GM18505 (cell line): ENCODE measurements around the gene CACNA1D.

Source experiments
- ATAC-seq: cut with Tn5 transposase; IDR thresholded peaks from one replicate; pipeline ENCODE4 v1.9.1; 2021; ENCODE audit not compliant: unreplicated experiment
- POLR2A ChIP-seq: IDR thresholded peaks from 4 replicates; pipeline ENCODE4 v1.6.1; 2011; ENCODE audit warnings: borderline replicate concordance; ENCODE audit not compliant: insufficient read depth, insufficient read length; ENCODE audit errors: extremely low read depth

The CACNA1D gene

DNA sequence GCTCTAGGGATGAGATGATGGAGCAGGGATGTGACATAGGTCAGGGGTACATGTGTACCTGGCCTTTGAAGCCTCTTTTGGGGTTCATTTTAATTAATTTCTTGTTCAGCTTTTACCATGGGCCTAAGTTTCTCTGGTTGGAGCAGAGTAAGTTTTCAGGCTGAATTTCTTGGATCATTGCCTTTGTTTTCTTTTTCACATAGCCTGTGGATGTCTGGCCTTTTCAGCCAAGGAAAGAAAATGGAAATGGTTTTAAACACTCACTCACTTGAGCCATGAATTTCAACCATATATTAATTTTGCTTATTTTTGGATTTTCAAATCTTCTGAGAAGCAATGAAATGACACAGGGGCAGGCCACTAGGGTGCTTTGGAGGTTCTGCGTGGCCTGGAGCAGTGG, 30.2 kb downstream of the CACNA1D start:
- no peak for TF ChIP-seq POLR2A
- ATAC-seq = no peak

DNA sequence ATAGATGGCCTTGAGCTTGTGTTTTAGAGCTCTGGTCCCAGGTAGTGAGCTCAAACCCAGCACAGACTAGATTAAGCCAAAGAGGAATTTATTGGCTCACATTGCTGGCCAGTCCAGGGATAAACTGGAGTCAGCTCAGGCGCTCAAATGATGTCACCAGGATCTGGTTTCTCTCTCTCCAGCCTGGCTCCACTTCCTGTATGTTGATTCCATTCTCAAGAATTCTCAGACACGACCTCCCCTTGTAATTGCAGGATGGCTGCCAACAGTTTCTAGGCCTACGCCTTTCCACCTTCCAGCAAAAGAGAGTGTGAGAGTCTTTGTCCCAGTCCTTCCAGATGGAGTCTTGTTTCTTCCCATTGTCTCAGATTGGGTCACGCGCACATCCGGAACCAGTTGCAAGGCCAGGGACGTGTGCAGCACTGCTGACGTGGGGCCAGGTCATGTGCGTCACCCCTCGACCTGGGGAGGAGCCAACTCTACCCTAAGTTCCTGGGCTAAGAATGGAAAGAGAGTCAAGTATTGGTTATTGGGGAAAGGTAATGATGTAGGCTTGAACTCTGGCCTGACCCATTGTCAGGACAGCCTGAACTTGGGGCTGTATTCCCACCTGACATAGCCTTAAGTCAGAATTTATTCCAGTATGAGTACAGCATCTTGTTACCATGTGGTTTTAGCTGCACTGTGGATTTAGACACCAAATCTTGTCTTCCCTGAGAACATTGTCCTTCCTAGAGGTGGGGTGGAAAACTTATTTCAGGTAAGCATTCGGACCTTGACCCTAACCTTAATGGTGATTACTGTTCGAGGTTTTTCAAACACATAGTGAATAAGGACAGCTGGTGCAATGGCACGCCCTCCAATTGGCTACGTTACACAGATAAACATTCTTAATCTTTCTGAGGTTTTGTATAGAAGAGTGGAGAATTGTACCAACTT, 31.6 kb downstream of the CACNA1D start:
- TF ChIP-seq POLR2A = no peak
- ATAC-seq = no peak

DNA sequence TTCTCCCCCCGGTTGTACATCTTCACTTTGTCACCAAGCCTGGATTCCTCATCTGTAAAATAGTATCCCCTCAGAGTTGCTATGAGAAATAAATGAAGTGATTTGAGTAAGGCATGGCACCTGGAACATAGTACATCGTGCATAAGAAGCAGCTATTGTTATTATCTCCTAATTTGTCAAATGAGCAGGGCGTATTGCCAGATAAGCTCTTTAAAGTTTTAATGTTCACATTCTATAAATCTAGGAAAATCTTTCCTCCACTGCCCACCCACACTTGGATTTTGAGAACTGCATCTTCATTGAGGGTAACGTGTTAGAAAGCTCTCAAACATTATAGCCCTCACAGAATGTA, 32.3 kb downstream of the CACNA1D start:
- no peak for ATAC-seq
- no peak for TF ChIP-seq POLR2A

DNA sequence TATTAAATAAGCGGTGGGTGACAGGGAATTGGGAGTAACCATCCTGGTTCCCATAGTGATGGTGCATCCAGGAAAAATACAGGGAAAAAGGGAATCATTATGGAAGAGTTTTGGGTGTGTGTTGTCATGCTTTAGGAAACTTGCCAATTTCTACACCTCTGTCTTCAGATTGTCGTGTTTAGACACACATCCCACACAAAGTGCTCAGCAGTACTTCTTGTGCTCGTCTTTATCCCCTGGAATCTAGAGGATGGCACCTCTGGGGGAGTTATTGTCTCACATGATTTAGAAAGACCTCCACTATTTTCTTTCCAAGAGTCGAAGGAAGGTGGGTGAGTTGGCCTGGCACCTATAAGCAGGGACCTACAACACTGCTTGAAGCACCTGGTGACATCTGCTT, 35.8 kb downstream of the CACNA1D start:
- no peak for ATAC-seq
- TF ChIP-seq POLR2A = no peak

DNA sequence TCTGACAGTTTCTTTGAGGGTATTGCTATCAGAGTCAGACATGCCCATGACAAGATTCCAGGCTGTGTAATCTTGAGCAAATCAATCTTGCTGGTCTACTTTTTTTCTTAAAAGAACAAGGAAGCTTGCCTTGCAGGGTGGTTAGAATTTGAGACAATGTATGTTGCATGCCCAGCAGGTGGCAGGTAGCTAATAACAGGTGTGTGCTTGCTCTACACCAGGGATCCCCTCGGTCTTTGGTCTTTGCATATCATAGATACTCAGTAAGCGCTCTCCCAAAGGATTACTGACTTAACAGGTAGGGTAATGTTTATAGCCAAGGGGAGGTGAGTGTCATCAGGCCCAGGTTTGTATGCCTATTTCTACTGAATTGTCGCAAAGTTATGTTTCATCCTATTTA, 37.3 kb downstream of the CACNA1D start:
- no peak for TF ChIP-seq POLR2A
- ATAC-seq = no peak

DNA sequence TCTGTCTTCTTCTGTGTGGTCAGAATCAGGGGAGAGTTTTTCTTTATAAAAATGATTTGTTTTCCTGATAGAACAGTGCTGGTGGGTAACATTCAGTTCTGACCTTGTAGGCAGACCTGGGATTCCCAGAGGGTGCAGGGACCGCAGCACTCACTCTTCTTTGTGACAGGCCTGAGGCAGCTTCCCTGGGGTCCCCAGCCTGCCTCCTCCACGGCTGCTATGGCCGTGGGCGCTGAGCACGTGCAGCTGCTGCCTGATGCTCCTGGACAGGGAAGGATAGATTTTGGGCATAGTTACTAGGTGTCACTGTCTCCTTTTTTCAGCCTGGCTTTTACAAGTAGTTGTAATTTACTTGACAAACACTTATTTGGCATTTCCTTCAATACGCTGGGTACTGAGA, 39.1 kb downstream of the CACNA1D start:
- TF ChIP-seq POLR2A = no peak
- ATAC-seq = no peak

DNA sequence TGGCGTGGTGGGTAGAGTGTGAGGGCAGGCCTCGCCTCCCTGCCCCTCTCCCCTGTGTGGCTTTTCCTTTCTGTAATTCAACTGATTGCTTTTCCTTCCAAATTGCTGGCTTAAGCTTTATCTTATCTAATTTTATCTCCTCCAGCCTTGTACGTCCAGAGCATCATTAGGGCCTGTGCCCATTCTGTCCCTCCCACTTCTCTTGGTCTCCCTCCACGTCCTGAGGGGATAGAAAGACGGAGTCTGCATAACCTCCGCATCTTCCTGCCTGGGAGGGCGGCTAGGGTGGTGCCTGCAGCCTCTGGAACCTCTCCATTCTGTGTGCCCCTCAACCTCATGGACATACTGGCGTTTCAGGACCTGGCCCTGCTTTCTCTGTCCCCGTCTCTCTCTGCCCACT, 39.8 kb downstream of the CACNA1D start:
- no peak for ATAC-seq
- TF ChIP-seq POLR2A = no peak

DNA sequence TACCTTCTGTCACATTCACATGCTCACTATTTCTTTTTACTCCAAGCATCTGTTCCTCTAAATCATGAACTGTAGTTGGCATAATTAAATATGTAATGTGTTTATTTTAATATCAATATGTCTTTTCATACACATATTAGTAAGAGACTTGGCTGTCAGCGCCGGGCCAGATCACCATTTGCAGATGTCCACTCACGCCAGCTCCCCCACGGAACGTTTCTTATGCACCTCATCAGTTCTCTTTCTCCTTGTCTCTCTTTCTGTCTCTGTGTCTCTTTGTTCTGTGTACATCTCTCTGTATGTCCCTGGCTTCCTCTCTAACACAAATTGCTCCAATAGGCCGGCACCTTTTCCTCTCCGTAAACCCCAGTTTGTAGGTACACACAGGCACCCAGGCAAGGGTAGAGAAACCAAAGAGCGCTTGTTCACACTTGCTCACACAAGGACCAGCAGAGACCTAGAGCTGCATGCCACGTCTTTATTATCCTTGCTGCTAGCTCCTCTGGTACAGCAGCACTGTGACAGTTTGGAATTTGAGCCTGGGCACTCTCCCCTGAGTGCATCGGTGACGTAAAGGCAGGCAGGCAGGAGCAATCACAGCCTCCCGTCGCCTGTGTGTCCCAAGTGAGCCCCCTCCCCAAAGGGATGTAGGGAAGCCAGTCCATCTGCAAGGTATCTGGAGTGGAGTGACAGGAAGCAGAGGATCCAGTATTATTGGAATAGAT, 40.4 kb downstream of the CACNA1D start:
- ATAC-seq = no peak
- no peak for TF ChIP-seq POLR2A

DNA sequence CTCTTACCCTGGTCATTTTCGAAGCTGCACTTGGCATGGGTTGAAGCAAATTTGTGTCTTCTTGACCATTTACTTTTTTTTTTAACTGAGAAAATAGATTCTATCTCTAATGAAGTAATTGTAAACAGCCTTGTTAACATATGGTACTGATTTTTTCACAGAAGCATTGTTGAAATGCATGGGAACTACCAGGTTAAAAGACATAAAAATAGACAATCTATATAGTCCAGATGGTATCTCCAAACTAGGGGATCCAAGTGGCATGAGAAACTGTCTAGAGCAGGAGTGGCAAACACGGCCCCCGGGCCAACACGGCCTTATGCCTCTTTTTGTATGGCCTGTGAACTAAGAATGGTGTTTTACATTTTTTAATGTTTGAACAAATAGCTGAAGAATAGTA, 41.9 kb downstream of the CACNA1D start:
- TF ChIP-seq POLR2A = no peak
- no peak for ATAC-seq

DNA sequence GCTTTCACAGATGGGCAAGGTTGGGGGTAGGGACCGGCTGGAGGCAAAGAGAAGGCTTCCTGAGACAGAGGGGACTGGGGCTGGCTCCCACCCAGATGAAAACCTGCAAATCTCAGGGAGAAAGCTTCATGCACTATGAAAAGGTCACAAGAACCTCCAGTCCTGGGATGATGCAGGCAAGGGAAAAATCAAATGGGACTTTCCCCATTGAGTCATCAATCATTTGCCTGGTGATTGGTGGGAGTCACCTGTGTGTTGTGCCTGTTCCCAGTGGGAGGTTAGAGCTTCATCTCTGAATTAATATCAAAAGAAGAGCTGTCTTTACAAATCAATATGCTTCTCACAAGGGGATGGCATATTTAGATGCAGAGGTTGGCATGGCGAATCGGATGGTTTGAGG, 49.9 kb downstream of the CACNA1D start:
- ATAC-seq = no peak
- no peak for TF ChIP-seq POLR2A

DNA sequence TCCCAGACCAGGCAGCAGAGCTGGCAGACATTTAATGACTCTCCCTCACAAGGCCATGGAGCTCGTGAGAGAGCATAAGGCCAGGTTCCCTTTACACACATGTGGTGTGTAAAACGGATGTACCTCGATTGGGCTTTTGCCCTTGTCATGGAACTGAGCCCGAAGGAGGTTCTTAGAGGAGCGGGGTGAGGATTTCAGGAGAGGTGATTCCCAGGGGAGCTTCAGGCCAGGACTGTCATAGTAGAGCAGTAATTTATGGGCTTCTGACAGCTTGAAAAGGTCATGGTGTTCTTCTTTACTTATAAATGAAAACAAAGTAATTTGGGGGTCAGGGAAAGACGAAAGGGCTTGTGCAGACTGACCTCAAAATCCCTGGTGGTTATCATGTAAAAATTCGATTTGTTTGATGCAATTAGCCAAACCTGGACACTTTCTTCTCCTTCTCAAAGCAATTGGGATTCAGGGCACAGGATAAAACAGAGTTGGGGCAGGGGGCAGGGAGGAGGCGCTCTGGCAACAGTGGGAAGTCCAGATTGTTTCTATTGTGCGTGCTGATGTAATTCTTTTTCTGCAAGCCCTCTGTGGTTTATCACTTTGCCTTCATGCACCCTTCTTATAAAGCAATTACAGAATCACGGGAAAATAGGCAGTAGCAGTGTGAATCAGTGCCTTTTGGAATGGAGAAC, 51.0 kb downstream of the CACNA1D start:
- no peak for TF ChIP-seq POLR2A
- ATAC-seq = no peak

DNA sequence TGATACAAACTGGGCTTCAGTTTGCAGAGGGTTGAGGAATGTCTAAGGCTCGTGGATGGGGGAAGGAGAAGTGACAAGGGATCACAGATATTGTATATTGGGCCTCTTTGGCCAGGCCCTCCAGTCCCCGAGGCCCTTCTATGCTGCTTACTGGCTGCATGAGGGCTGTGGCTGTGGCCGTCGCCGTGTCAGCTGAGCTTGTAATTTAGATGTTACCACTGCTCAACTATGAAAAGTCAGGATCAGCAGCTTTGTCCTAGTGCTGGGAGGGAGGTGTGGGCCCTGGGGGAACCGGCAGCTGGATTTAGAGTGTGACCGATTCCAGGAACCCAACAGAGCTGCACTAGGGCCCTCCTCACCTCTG, 51.6 kb downstream of the CACNA1D start:
- ATAC-seq = no peak
- TF ChIP-seq POLR2A = no peak

DNA sequence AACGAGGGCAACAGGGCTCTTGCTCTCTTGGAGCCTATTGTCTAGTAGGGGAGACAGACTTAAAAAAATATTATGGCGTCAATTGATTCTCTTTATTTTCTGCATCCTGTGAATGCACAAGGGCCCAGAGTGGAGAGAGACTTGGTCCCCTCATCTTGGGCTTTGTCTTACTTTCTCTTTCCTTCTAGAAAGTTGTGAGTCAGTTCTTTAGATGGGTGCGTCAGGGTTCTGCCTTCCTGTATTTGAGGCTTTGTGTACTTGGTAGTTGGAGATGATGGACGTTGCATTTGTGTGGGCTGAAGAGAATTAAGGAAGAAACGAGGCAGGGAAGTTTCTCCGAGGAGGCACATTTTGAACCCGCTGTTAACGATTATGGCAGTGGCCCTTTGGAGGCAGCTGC, 52.9 kb downstream of the CACNA1D start:
- ATAC-seq = no peak
- no peak for TF ChIP-seq POLR2A
